PC-9 (cell line): Measurements from ENCODE around the gene TIA1. TPM values are rescaled to one million over a fixed set of nuclear protein-coding genes. Genes with fewer than 3 reads are reported as not detected.
"Not testable (repeated sequence)": the region's sequence is repeated elsewhere in the genome, so short reads cannot be mapped to it uniquely, and the experiment has no call there.

Experiments
- BruUV-seq: library from RNA; stranded (reverse); fragments of 400-500 nt; replicated peaks from 2 replicates; lab custom pipeline; 2021; lab: Mats Ljungman, UMichigan
- CTCF ChIA-PET: fragments of 300-600 bp; sonication (Branson Sonifier 250); formaldehyde crosslinking; loops from one replicate; lab custom pipeline; 2022; ENCODE audit warnings: antibody characterized with exemption; lab: Charles Lee
- POLR2A ChIA-PET: fragments of 300-600 bp; sonication (Branson Sonifier 250); formaldehyde crosslinking; loops from one replicate; lab custom pipeline; 2022; ENCODE audit warnings: antibody characterized with exemption; ENCODE audit not compliant: unreplicated experiment; lab: Charles Lee
- DNase-seq, 2 experiments: peaks; one replicate each; pipeline versions ENCODE4 v3.0.0 to v3.0.0-alpha.2; 2015 to 2022; ENCODE audit warnings: mixed read lengths in 1 of 2
- H2AFZ ChIP-seq: fragments of 200-600 bp; sonication (generic); 2 replicates; pipeline ENCODE4 v1.8.1; 2017; ENCODE audit warnings: antibody characterized with exemption
- H3F3A ChIP-seq: fragments of 200-600 bp; sonication (generic); 2 replicates; pipeline ENCODE4 v1.8.1; 2017; ENCODE audit warnings: antibody characterized with exemption, mild to moderate bottlenecking, low read depth; ENCODE audit not compliant: insufficient read depth
- H3K27ac ChIP-seq: fragments of 200-600 bp; sonication (generic); 2 replicates; pipeline ENCODE4 v1.6.1; 2016; ENCODE audit warnings: mixed run types
- H3K27me3 ChIP-seq: fragments of 200-600 bp; sonication (generic); 2 replicates; pipeline ENCODE4 v1.6.1; 2016; ENCODE audit warnings: low read depth, mixed run types; ENCODE audit not compliant: insufficient read depth
- H3K36me3 ChIP-seq: fragments of 200-600 bp; sonication (generic); 2 replicates; pipeline ENCODE4 v1.6.1; 2016; ENCODE audit warnings: low read depth, mixed run types
- H3K4me1 ChIP-seq: fragments of 200-600 bp; sonication (generic); replicated peaks from 2 replicates; pipeline ENCODE4 v1.6.1; 2016; ENCODE audit warnings: mixed run types; ENCODE audit not compliant: insufficient read depth
- H3K4me2 ChIP-seq: fragments of 200-600 bp; sonication (generic); 2 replicates; pipeline ENCODE4 v1.6.1; 2017; ENCODE audit warnings: mixed run types
- H3K4me3 ChIP-seq: fragments of 200-600 bp; sonication (generic); 2 replicates; pipeline ENCODE4 v1.6.1; 2016; ENCODE audit warnings: mixed run types
- H3K79me2 ChIP-seq: fragments of 200-600 bp; sonication (generic); 2 replicates; pipeline ENCODE4 v1.6.1; 2017; ENCODE audit warnings: low read depth, mixed run types
- H3K9me2 ChIP-seq: fragments of 200-600 bp; sonication (generic); 2 replicates; pipeline ENCODE4 v1.8.1; 2017; ENCODE audit warnings: mild to moderate bottlenecking; ENCODE audit not compliant: insufficient read depth
- H3K9me3 ChIP-seq: fragments of 200-600 bp; sonication (generic); 2 replicates; pipeline ENCODE4 v1.8.1; 2016; ENCODE audit warnings: low read depth; ENCODE audit not compliant: insufficient read depth
- H4K20me1 ChIP-seq: fragments of 200-600 bp; sonication (generic); 2 replicates; pipeline ENCODE4 v1.8.1; 2017; ENCODE audit not compliant: insufficient read depth
- EZH2 ChIP-seq: fragments of 200-600 bp; sonication (generic); IDR thresholded peaks from 2 replicates; pipeline ENCODE4 v1.8.0; 2017; ENCODE audit warnings: antibody characterized with exemption, low read depth
- intact Hi-C: fragments of 100-400 bp; cut with micrococcal nuclease; formaldehyde crosslinking; loops from one replicate; pipeline ENCODE4 v1.10.0; 2022; ENCODE audit not compliant: unreplicated experiment
- total RNA-seq: library from RNA; stranded (reverse); gene quantifications from 2 replicates; pipeline ENCODE4 v1.2.3, GENCODE V29; 2021
- TF ChIP-seq, protein P1 (sequence below): fragments of 200-600 bp; sonication (generic); conservative IDR thresholded peaks from 2 replicates; pipeline ENCODE4 v1.6.1; 2017; ENCODE audit warnings: mixed run types, antibody characterized with exemption, mild to moderate bottlenecking, moderate library complexity

TIA1 gene
- total RNA-seq, 1 experiment from 2014 or later = 121 TPM

- Histone ChIP-seq H3K4me1 (peaks cover 16% of the 10 kb centered on the region), H3K27me3 (no peaks in the 10 kb centered on the region), H3K4me3 (no peak overlapping the region), H3F3A (peaks cover 20% of the 10 kb centered on the region; the same call in 1 of the 2 replicates), H2AFZ (no peak overlapping the region), H3K36me3 (no peaks in the 10 kb centered on the region), H3K4me2 (no peak overlapping the region), H3K79me2 (peaks cover 10% of the 10 kb centered on the region; the same call in 1 of the 2 replicates), H4K20me1 (no peaks in the 10 kb centered on the region), H3K27ac (no peak overlapping the region), H3K9me2 (no peaks in the 10 kb centered on the region), H3K9me3 (no peaks in the 10 kb centered on the region)
- no peak for TF ChIP-seq EZH2
- TF ChIP-seq, protein P1, sequence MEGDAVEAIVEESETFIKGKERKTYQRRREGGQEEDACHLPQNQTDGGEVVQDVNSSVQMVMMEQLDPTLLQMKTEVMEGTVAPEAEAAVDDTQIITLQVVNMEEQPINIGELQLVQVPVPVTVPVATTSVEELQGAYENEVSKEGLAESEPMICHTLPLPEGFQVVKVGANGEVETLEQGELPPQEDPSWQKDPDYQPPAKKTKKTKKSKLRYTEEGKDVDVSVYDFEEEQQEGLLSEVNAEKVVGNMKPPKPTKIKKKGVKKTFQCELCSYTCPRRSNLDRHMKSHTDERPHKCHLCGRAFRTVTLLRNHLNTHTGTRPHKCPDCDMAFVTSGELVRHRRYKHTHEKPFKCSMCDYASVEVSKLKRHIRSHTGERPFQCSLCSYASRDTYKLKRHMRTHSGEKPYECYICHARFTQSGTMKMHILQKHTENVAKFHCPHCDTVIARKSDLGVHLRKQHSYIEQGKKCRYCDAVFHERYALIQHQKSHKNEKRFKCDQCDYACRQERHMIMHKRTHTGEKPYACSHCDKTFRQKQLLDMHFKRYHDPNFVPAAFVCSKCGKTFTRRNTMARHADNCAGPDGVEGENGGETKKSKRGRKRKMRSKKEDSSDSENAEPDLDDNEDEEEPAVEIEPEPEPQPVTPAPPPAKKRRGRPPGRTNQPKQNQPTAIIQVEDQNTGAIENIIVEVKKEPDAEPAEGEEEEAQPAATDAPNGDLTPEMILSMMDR = no peak
- intact Hi-C loops = no loop called here
- no TSS peak for BruUV-seq
- no peak for DNase-seq
- ChIA-PET POLR2A (no interaction called here), CTCF (interaction anchor here (0.5 kb wide), 1 partner anchor 138 kb away, joined by 3 read pairs; no protein-coding TSS in a partner anchor)
These were observed 60.0 kb downstream of the TIA1 start for GRCh38 chr2:70188460-70188859.

GRCh38 chr2:70187170-70187569 is 61.3 kb downstream of the TIA1 start:
- H3K36me3 ChIP-seq, H3K9me3 ChIP-seq, H3K27ac ChIP-seq, H4K20me1 ChIP-seq, DNase-seq, H3K9me2 ChIP-seq, BruUV-seq, H2AFZ ChIP-seq, H3K79me2 ChIP-seq, CTCF ChIA-PET, H3K4me2 ChIP-seq, H3K27me3 ChIP-seq, H3K4me3 ChIP-seq, intact Hi-C loops, POLR2A ChIA-PET: not testable (repeated sequence)
- Histone ChIP-seq H3K4me1 (peaks cover 13% of the 10 kb centered on the region), H3F3A (peaks cover 20% of the 10 kb centered on the region; the same call in 1 of the 2 replicates)

DNA sequence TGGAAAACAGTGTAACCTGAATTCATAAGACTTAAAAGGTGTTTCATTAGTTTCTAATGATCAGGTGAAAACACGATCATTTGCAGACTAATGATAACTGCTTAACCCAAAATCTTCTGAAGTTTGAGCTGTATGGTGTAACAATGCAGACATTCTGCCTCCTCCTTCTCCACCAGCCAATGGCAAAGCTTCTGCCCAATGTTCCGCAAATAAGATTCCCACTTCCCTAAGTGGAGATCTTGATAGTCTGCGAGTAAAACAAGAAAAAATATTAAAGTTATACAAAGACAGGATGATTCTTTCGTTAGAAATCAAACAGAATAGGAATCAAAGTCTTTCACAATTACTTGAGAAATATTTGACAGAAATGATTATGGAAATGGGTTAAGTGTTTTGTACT is 65.7 kb downstream of the TIA1 start:
- POLR2A ChIA-PET = no interaction called here
- CTCF ChIA-PET = no interaction called here
- H3K9me2 ChIP-seq = no peaks in the 10 kb centered on the region
- H4K20me1 ChIP-seq = no peaks in the 10 kb centered on the region
- no peaks in the 10 kb centered on the region for H3K79me2 ChIP-seq
- no peaks in the 10 kb centered on the region for H3K36me3 ChIP-seq
- H2AFZ ChIP-seq = no peak overlapping the region
- intact Hi-C loops = no loop called here
- no peak overlapping the region for H3K4me2 ChIP-seq
- no TSS peak for BruUV-seq
- DNase-seq = no peak
- H3K27ac ChIP-seq = no peak overlapping the region
- H3K4me3 ChIP-seq = no peak overlapping the region
- peaks cover 4% of the 10 kb centered on the region; the same call in 1 of the 2 replicates for H3F3A ChIP-seq
- H3K27me3 ChIP-seq = no peaks in the 10 kb centered on the region
- no peaks in the 10 kb centered on the region for H3K4me1 ChIP-seq
- no peak for TF ChIP-seq EZH2
- TF ChIP-seq, protein P1 = no peak
- H3K9me3 ChIP-seq = no peaks in the 10 kb centered on the region
